DOHH2 (cell line): ENCODE results near the gene UCMA.

Source experiments
- H3F3A ChIP-seq: fragments of 200-600 bp; sonication (generic), shearing (Covaris generic); 2 replicates; pipeline ENCODE4 v1.6.0; 2016; ENCODE audit warnings: antibody characterized with exemption, mild to moderate bottlenecking; ENCODE audit not compliant: control insufficient read depth, insufficient read depth
- H3K27ac ChIP-seq: fragments of 200-600 bp; sonication (generic); 2 replicates; pipeline ENCODE4 v1.5.1; 2014; ENCODE audit warnings: low read depth, mild to moderate bottlenecking, low read length, moderate library complexity
- H3K27me3 ChIP-seq: fragments of 200-600 bp; sonication (generic); 2 replicates; pipeline ENCODE4 v1.6.1; 2014; ENCODE audit warnings: mild to moderate bottlenecking, low read length, mixed read lengths; ENCODE audit not compliant: control insufficient read depth
- H3K36me3 ChIP-seq: fragments of 200-600 bp; sonication (generic); 2 replicates; pipeline ENCODE4 v1.6.1; 2014; ENCODE audit warnings: mild to moderate bottlenecking, low read length, moderate library complexity, mixed read lengths; ENCODE audit not compliant: control insufficient read depth
- H3K4me1 ChIP-seq: fragments of 200-600 bp; sonication (generic); 2 replicates; pipeline ENCODE4 v1.6.1; 2014; ENCODE audit warnings: mild to moderate bottlenecking, low read length, mixed read lengths; ENCODE audit not compliant: control insufficient read depth
- H3K4me2 ChIP-seq: fragments of 200-600 bp; sonication (generic); 2 replicates; pipeline ENCODE4 v1.6.0; 2014; ENCODE audit warnings: mild to moderate bottlenecking, low read length, moderate library complexity
- H3K4me3 ChIP-seq: fragments of 200-600 bp; sonication (generic); 2 replicates; pipeline ENCODE4 v1.5.1; 2014; ENCODE audit warnings: mild to moderate bottlenecking, low read length, mixed read lengths
- H3K79me2 ChIP-seq: fragments of 200-600 bp; sonication (generic); 2 replicates; pipeline ENCODE4 v1.6.1; 2014; ENCODE audit warnings: mild to moderate bottlenecking, low read length, mixed read lengths; ENCODE audit not compliant: control insufficient read depth
- H3K9me2 ChIP-seq: fragments of 200-600 bp; sonication (generic); replicated peaks from 2 replicates; pipeline ENCODE4 v1.6.1; 2014; ENCODE audit warnings: mild to moderate bottlenecking, low read length, mixed read lengths; ENCODE audit not compliant: control insufficient read depth
- H3K9me3 ChIP-seq: fragments of 200-600 bp; sonication (generic); 2 replicates; pipeline ENCODE4 v1.6.1; 2014; ENCODE audit warnings: antibody characterized with exemption, low read length, mixed read lengths; ENCODE audit not compliant: control insufficient read depth, insufficient read depth
- H4K20me1 ChIP-seq: fragments of 200-600 bp; sonication (generic); 2 replicates; pipeline ENCODE4 v1.6.0; 2014; ENCODE audit warnings: low read depth, mild to moderate bottlenecking, antibody characterized with exemption, low read length, moderate library complexity; ENCODE audit not compliant: control insufficient read depth, insufficient read depth
- CTCF ChIP-seq: fragments of 200-600 bp; sonication (generic); IDR thresholded peaks from one replicate; pipeline ENCODE4 v1.5.1; 2014; ENCODE audit warnings: antibody characterized with exemption, mild to moderate bottlenecking, low read depth, low read length; ENCODE audit not compliant: poor library complexity, severe bottlenecking
- EZH2phosphoT487 ChIP-seq: fragments of 200-600 bp; sonication (generic); IDR thresholded peaks from 2 replicates; pipeline ENCODE4 v1.6.1; 2017; ENCODE audit warnings: borderline replicate concordance, mild to moderate bottlenecking, antibody characterized with exemption, low read length, moderate library complexity, mixed read lengths

UCMA gene

GRCh38 chr10:13268841-13269240 is 34.7 kb upstream of the UCMA start:
- H4K20me1 ChIP-seq = no peaks in the 10 kb centered on the region
- 0 out of 2 replicates have a peak overlapping the region, but pooled peaks have one; percentile 16 for H3K4me2 ChIP-seq

GRCh38 chr10:13268310-13268709 is 34.1 kb upstream of the UCMA start:
- Histone ChIP-seq H3K4me3 (no peak overlapping the region), H3K4me1 (peaks cover 66% of the 10 kb centered on the region), H3K4me2 (0 out of 2 replicates have a peak overlapping the region, but pooled peaks have one; percentile 16), H3K79me2 (no peaks in the 10 kb centered on the region), H3K27ac (0 out of 2 replicates have a peak overlapping the region, but pooled peaks have one; percentile 30), H3F3A (peaks cover 22% of the 10 kb centered on the region), H3K27me3 (no peaks in the 10 kb centered on the region), H3K36me3 (no peaks in the 10 kb centered on the region), H3K9me2 (no peaks in the 10 kb centered on the region), H4K20me1 (no peaks in the 10 kb centered on the region), H3K9me3 (no peaks in the 10 kb centered on the region)
- no peak for TF ChIP-seq EZH2phosphoT487
- no peak for TF ChIP-seq CTCF

More at GRCh38 chr10:13268841-13269240, 34.7 kb upstream of the UCMA start:
- TF ChIP-seq CTCF (no peak), EZH2phosphoT487 (no peak)
- H3F3A ChIP-seq = peaks cover 23% of the 10 kb centered on the region
- no peak overlapping the region for H3K4me3 ChIP-seq
- no peaks in the 10 kb centered on the region for H3K27me3 ChIP-seq
- H3K27ac ChIP-seq = peak overlapping the region; percentile 30
- H3K79me2 ChIP-seq = no peaks in the 10 kb centered on the region
- peaks cover 72% of the 10 kb centered on the region for H3K4me1 ChIP-seq
- H3K9me3 ChIP-seq = no peaks in the 10 kb centered on the region
- no peaks in the 10 kb centered on the region for H3K9me2 ChIP-seq
- no peaks in the 10 kb centered on the region for H3K36me3 ChIP-seq

GRCh38 chr10:13263591-13263990 is 29.4 kb upstream of the UCMA start:
- Histone ChIP-seq H3K27me3 (no peaks in the 10 kb centered on the region), H3K79me2 (no peaks in the 10 kb centered on the region), H3K36me3 (no peaks in the 10 kb centered on the region), H3K27ac (no peak overlapping the region), H3K9me3 (no peaks in the 10 kb centered on the region; the same call in 1 of the 2 replicates), H3K9me2 (no peaks in the 10 kb centered on the region), H4K20me1 (no peaks in the 10 kb centered on the region), H3K4me3 (no peak overlapping the region), H3F3A (no peaks in the 10 kb centered on the region), H3K4me2 (no peak overlapping the region), H3K4me1 (peaks cover 22% of the 10 kb centered on the region)
- TF ChIP-seq EZH2phosphoT487 (no peak), CTCF (no peak)
